ENCODE measurements around the gene PRF1. TPM values are rescaled to one million over a fixed set of nuclear protein-coding genes. Genes with fewer than 3 reads are reported as not detected.
A peak's percentile ranks its signal among the peaks of the same experiment; 100 is the strongest.
"Not testable (repeated sequence)": the region's sequence is repeated elsewhere in the genome, so short reads cannot be mapped to it uniquely, and the experiment has no call there.

PRF1 gene
- total RNA-seq, 4 donors from 2014 or later: 3.0 to 21.4 (median 3.6) TPM

DNA sequence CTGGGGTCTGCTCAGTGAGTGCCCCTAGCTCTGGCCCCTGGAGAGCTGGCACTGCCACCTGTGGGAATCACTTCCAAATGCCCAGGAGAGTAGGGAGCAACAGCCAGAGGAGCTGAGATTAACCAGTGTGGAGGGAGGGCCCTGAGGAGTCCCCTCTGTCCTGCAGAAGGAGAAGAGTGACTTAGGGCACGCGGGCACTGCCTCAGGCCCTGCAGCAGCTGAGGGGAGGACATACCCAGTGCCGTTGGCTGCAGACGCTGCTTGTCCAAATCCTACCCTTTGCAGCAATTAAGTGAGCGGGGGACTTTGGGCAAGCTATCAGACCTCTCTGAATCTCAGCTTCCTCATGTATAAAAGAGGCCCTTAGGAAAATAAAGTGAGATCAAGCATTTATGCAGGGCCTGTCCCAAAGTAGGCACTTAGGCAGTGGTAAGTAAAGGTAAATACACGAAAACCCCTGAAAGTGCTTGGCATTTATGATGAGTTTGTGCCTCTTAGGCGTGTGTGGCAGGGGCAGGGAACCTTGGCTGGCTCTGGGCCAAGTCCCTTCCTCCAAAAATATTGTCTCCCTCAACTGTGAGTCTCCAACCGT is 16.9 kb downstream of the PRF1 start:
- TF ChIP-seq, protein P1, sequence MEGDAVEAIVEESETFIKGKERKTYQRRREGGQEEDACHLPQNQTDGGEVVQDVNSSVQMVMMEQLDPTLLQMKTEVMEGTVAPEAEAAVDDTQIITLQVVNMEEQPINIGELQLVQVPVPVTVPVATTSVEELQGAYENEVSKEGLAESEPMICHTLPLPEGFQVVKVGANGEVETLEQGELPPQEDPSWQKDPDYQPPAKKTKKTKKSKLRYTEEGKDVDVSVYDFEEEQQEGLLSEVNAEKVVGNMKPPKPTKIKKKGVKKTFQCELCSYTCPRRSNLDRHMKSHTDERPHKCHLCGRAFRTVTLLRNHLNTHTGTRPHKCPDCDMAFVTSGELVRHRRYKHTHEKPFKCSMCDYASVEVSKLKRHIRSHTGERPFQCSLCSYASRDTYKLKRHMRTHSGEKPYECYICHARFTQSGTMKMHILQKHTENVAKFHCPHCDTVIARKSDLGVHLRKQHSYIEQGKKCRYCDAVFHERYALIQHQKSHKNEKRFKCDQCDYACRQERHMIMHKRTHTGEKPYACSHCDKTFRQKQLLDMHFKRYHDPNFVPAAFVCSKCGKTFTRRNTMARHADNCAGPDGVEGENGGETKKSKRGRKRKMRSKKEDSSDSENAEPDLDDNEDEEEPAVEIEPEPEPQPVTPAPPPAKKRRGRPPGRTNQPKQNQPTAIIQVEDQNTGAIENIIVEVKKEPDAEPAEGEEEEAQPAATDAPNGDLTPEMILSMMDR (IDR thresholded peaks at IDR 0.05): no peak
- DNase-seq (ENCODE audit: low spot score): no peak

DNA sequence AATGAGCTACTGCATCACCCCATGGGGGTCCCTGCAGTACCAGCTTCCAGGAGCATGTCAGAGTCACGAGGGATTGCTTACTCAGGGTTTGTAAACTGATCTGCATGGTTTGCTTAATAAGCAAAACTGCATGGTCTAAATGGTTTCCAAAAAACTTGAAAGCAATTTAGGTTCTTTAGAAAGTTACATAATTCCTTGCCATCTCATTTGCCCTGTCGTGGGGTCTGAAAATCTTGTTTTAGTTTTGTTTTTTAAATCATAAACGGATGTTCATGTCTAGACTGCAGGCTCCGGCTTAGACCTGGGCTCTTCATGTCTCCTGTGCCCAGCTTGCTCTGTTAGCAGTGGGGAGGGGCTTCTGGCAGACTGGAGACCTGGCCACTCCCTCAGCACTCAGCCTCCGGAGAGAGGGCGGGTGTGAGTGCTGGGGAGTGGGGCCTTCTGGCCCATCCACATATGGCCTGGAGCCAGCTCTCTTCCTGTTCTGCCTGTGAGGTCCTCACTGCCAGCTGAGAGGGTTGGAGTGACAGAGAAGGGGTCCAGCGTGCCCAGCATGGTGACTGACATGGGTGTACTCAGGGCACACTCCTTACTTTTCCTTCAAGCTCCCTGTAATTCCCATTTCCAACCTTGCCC is 17.5 kb downstream of the PRF1 start:
- DNase-seq (ENCODE audit: low spot score): peak; percentile 10
- TF ChIP-seq, protein P1 (IDR thresholded peaks at IDR 0.05): no peak
- ATAC-seq (ENCODE audit: low FRiP score): no peak

More for the DNA sequence above, 16.9 kb downstream of the PRF1 start:
- ATAC-seq (ENCODE audit: low FRiP score): no peak

DNA sequence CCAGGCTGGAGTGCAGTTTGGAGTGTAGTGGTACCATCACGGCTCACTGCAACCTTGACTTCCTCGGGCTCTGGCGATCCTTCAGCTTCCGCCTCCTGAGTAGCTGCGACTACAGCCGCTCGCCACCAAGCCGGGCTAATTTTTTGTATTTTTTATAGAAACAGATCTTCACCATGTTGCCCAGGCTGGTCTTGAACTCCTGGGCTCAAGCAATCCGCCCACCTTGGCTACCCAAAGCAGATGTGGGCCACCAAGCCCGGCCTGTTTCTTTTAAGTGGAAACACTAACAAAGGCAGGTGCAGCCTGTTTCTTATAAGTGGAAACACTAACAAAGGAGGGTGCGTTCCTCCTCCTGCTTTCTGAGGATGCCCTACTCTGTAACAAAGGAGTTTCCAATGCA is 18.2 kb downstream of the PRF1 start:
- TF ChIP-seq, protein P1 (IDR thresholded peaks at IDR 0.05): no peak
- DNase-seq (ENCODE audit: low spot score): no peak
- no peak for ATAC-seq (ENCODE audit: low FRiP score)

DNA sequence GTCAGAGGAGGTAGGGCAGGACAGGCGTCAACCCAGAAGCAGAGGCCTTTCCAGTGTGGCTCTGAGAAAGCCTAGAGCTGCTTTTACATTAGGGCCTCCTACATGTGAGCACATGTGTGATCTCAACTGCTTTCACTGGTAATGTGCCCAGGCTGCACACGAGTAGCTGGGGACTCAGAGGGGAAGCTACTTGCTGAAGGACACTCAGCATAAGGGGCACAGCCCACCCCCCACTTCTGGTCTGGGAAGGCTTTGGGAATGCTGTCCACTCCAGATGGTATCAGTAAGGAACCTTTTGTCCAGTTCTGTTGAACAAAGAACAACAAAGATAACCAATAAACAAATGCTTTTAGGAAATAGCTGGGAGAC is 18.9 kb downstream of the PRF1 start:
- DNase-seq (ENCODE audit: low spot score) (no peak), ATAC-seq (ENCODE audit: low FRiP score) (no peak)
- TF ChIP-seq, protein P1 (IDR thresholded peaks at IDR 0.05): no peak

DNA sequence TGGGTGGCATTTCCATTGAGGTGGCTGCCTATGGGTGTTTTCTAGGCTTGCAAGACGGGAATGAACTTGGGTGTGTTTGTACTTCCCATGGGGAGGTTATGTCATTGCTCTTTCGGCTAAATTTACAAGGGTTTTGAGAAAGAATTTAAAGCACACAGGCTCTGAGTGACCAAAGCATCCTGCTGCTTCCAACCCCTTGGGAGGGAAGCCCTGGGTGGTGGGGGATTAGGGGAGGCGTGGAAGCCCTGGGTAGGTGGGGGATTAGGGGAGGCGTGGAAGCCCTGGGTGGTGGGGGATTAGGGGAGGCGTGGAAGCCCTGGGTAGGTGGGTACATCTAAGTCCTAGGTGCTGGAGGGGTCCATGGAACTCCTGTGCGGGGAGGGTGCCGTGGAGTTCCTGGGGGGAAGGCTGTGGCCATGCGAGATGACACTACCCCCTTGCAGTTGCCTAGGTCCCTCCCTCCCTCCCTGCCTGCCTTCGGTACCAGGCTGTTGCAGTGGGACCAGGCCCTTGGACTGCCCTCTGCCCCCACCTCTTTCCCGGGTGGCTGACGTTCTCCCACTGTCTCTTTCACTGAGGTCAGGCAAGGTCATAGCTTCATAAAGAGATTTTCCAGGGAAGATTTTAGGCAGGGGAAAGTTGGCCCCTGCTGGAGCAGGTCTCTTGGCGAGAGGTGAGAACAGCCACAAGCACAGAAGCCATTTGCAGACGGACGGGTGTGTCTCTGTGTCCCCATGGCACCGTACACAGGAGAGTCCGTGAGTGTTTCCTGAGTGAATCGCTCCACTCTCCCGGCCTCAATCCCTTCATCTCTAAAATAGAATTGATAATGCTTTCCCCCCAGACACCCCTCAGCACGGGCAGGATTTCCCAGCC is 19.5 kb downstream of the PRF1 start:
- ATAC-seq (ENCODE audit: low FRiP score) (no peak), DNase-seq (ENCODE audit: low spot score) (peak; percentile 17)
- TF ChIP-seq, protein P1 (IDR thresholded peaks at IDR 0.05): no peak

DNA sequence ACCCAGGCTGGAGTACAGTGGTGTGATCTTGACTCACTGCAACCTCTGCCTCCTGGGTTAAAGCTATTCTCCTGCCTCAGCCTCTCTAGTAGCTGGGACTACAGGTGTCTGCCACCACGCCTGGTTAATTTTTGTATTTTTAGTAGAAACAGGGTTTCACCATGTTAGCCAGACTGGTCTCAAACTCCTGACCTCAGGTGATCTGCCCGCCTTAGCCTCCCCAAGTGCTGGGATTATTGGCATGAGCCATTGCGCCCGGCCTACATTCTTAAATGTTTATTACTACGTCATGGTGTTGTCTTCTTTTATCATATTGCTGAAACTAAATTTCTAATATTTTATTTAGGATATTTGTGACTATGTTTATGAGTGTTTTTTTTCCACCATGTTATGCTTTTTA is 21.4 kb downstream of the PRF1 start:
- not testable (repeated sequence) for DNase-seq (ENCODE audit: low spot score); ATAC-seq (ENCODE audit: low FRiP score)

DNA sequence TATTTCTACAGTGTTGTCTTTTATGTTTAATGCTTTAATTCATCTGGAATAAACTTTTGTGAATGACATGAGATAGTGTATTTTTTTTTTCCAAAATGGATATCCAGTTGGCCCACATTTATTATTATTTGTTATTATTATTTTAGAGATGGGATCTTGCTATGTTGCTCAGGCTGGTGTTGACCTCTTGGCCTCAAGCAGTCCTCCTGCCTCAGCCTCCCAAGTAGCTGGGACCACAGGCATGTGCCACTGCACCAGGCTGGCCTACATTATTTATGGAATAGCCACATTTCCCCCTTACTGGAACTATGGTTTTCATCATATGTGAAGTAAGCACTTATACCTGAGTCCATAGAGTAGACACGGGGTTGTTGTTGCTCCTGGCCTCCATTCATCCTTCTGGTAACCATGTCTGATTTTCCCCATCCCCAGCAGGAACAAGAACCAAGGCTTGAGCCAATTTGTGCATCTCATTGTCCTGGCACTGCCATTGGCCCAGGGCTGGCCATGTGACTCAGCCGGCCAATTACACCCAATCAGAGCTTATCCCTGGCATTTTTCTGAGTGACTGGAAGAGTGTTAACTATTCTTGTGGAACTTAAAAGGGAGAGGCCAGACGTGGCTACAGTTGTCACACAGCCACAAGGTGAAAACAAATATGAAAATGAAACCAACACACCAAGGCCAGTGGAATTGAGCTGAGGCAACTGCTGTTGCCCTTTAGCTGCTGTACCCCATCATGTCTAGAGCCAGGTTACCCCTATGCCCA is 23.1 kb downstream of the PRF1 start:
- ATAC-seq (ENCODE audit: low FRiP score) (no peak), DNase-seq (ENCODE audit: low spot score) (no peak)
- TF ChIP-seq, protein P1 (IDR thresholded peaks at IDR 0.05): no peak

Data from omental fat pad (tissue), 4 donors.